Activated CD4-positive, alpha-beta T cell treated with anti-CD3 and anti-CD28 coated beads for 36 hours (primary cell): ENCODE measurements around the gene SUPT20HL2. TPM values are rescaled to one million over a fixed set of nuclear protein-coding genes. Genes with fewer than 3 reads are reported as not detected.

Experiments used
- total RNA-seq, 2 experiments: library from RNA; stranded (reverse); gene quantifications; one replicate each; pipeline ENCODE4 v1.2.3, GENCODE V29; 2021

Gene SUPT20HL2
- total RNA-seq, 2 experiments from 2014 or later, result not detected

Other genes with a start within 250 kb of the SUPT20HL2 start
- gene ZFX, start 164.3 kb downstream of the SUPT20HL2 start, total RNA-seq, result 10 to 100 TPM; 34.0 to 37.9 TPM
- under 1 TPM in 1 of 2 experiments, not detected in 1; 0.07 TPM for gene SUPT20HL1, start 46.6 kb upstream of the SUPT20HL2 start, total RNA-seq
- gene PDK3, start 151.2 kb upstream of the SUPT20HL2 start, total RNA-seq, result 10 to 100 TPM; 47.4 to 47.7 TPM